ENCODE measurements around the gene RASSF4.

DNA sequence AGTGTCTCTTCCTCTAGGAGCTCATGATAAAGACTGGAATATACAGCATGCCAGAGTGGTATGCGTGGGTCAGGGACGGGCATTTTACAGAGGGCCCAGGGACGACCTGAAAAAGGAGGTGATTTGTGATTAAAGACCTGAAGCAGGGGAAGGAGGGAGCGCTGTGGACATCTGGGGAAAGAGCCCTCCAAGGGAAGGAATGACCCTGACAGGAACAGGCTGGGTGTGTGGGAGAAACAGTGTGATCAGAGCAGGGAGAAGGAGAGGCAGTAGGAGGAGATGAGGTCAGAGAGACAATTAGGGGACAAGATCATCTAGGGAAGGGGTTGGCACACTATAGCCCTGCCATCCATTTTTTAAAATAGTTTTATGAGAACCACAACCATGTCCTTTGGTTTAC, 3.4 kb upstream of the RASSF4 start:
- TF ChIP-seq EZH2 (IDR thresholded peaks at IDR 0.05; ENCODE audit: insufficient read depth, poor library complexity, severe bottlenecking) (no peak), EZH2phosphoT487 (IDR thresholded peaks at IDR 0.05; ENCODE audit: insufficient read depth, low read depth) (no peak)
